OCI-LY3 (cell line): Measurements from ENCODE around the gene LAMC2.
"Not testable (repeated sequence)": the region's sequence is repeated elsewhere in the genome, so short reads cannot be mapped to it uniquely, and the experiment has no call there.

Experiments used
- H2AFZ ChIP-seq: fragments of 200-600, 300-600 bp; shearing (Covaris generic); 2 replicates; pipeline ENCODE4 v1.6.0; 2014; ENCODE audit warnings: antibody characterized with exemption, low read depth, low read length
- H3K27ac ChIP-seq: fragments of 200-600, 300-600 bp; sonication (generic); 2 replicates; pipeline ENCODE4 v1.5.1; 2014; ENCODE audit warnings: mild to moderate bottlenecking, low read length, moderate library complexity, mixed read lengths
- H3K27me3 ChIP-seq: fragments of 200-600, 300-600 bp; sonication (generic); 2 replicates; pipeline ENCODE4 v1.6.1; 2014; ENCODE audit warnings: low read depth, low read length, mixed read lengths
- H3K36me3 ChIP-seq: fragments of 200-600, 300-600 bp; sonication (generic); replicated peaks from 2 replicates; pipeline ENCODE3; 2014; ENCODE audit warnings: low read depth, low read length, mixed read lengths
- H3K4me1 ChIP-seq: fragments of 300-600, 200-600 bp; sonication (generic); 2 replicates; pipeline ENCODE4 v1.6.1; 2014; ENCODE audit warnings: low read length, mixed read lengths
- H3K4me2 ChIP-seq: fragments of 200-600, 300-600 bp; sonication (generic); 2 replicates; pipeline ENCODE4 v1.6.1; 2014; ENCODE audit warnings: low read length, mixed read lengths
- H3K4me3 ChIP-seq: fragments of 300-600, 200-600 bp; sonication (generic); 2 replicates; pipeline ENCODE4 v1.5.1; 2014; ENCODE audit warnings: antibody characterized with exemption, mild to moderate bottlenecking, low read length, moderate library complexity
- H3K79me2 ChIP-seq: fragments of 300-600, 200-600 bp; shearing (Covaris generic); 2 replicates; pipeline ENCODE4 v1.6.1; 2014; ENCODE audit warnings: mild to moderate bottlenecking, low read length, mixed read lengths
- H3K9ac ChIP-seq: fragments of 300-600, 200-600 bp; shearing (Covaris generic); 2 replicates; pipeline ENCODE4 v1.6.0; 2014; ENCODE audit warnings: mild to moderate bottlenecking, low read length, moderate library complexity
- H3K9me3 ChIP-seq: fragments of 200-600, 300-600 bp; shearing (Covaris generic); 2 replicates; pipeline ENCODE4 v1.6.1; 2014; ENCODE audit warnings: low read length, mixed read lengths; ENCODE audit not compliant: insufficient read depth
- H4K20me1 ChIP-seq: fragments of 200-600, 300-600 bp; sonication (generic); 2 replicates; pipeline ENCODE4 v1.6.1; 2016; ENCODE audit warnings: low read length, mixed read lengths; ENCODE audit not compliant: insufficient read depth
- CTCF ChIP-seq: fragments of 200-600, 300-600 bp; sonication (generic); IDR thresholded peaks from 2 replicates; pipeline ENCODE4 v1.5.1; 2014; ENCODE audit warnings: antibody characterized with exemption, low read length, low read depth
- EZH2phosphoT487 ChIP-seq: fragments of 200-600 bp; shearing (Covaris generic); IDR thresholded peaks from 2 replicates; pipeline ENCODE4 v1.6.1; 2018; ENCODE audit warnings: antibody characterized with exemption, mixed run types, low read depth

Gene LAMC2

GRCh38 chr1:183147735-183148134 lies 38.3 kb upstream of the LAMC2 start:
- Histone ChIP-seq H3K4me1 (peaks cover 14% of the 10 kb centered on the region), H3K9me3 (no peaks in the 10 kb centered on the region), H3K9ac (no peak overlapping the region), H3K36me3 (peaks cover 4% of the 10 kb centered on the region), H3K27ac (no peak overlapping the region), H3K79me2 (no peaks in the 10 kb centered on the region), H3K27me3 (no peaks in the 10 kb centered on the region), H2AFZ (no peak overlapping the region), H3K4me3 (no peak overlapping the region), H3K4me2 (no peak overlapping the region), H4K20me1 (no peaks in the 10 kb centered on the region)
- TF ChIP-seq EZH2phosphoT487, result no peak
- no peak for TF ChIP-seq CTCF

DNA sequence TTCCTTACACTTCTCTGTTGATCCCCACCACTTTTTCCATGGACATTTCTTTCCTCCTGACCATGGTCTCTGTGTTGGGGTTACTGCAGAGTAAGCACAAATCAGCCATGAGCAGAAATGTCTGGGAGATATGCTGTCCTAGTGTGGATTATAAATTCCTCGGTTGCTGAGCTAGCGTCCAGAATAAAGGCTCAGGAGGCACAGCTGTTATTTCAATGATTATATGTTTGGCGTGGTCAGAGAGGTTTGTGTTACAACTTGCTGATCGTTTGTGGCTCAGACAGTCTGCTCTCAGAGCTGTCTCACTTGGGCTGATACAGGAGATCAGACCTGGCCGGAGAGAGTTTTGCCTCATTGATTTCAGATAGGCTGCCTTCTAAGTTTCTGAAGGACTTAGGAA lies 37.5 kb upstream of the LAMC2 start:
- H3K4me1 ChIP-seq, result peaks cover 14% of the 10 kb centered on the region
- H3K4me3 ChIP-seq, result no peak overlapping the region
- no peaks in the 10 kb centered on the region for H3K9me3 ChIP-seq
- no peak overlapping the region for H3K27ac ChIP-seq
- peaks cover 2% of the 10 kb centered on the region for H3K36me3 ChIP-seq
- H3K79me2 ChIP-seq, result no peaks in the 10 kb centered on the region
- H3K4me2 ChIP-seq, result no peak overlapping the region
- no peak for TF ChIP-seq EZH2phosphoT487
- TF ChIP-seq CTCF, result no peak
- H3K9ac ChIP-seq, result no peak overlapping the region
- no peak overlapping the region for H2AFZ ChIP-seq
- no peaks in the 10 kb centered on the region for H4K20me1 ChIP-seq
- no peaks in the 10 kb centered on the region for H3K27me3 ChIP-seq

DNA sequence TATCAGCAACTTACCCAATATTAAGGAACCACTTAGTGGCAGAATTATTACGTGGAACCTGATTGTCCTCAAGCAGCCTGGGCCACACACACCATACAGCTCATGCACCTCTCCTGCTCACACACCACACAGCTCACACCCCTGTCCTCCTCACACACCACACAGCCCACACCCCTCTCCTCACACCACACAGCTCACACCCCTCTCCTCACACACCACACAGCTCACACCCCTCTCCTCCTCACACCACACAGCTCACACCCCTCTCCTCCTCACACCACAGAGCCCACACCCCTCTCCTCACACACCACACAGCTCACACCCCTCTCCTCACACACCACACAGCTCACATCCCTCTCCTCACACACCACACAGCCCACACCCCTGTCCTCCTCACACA lies 36.8 kb upstream of the LAMC2 start:
- TF ChIP-seq EZH2phosphoT487 (no peak), CTCF (no peak)
- Histone ChIP-seq H3K4me2 (no peak overlapping the region), H3K36me3 (no peaks in the 10 kb centered on the region), H3K79me2 (no peaks in the 10 kb centered on the region), H3K4me1 (peaks cover 14% of the 10 kb centered on the region), H4K20me1 (no peaks in the 10 kb centered on the region), H3K4me3 (no peak overlapping the region), H2AFZ (no peak overlapping the region), H3K9me3 (no peaks in the 10 kb centered on the region), H3K9ac (no peak overlapping the region), H3K27me3 (no peaks in the 10 kb centered on the region), H3K27ac (no peak overlapping the region)

DNA sequence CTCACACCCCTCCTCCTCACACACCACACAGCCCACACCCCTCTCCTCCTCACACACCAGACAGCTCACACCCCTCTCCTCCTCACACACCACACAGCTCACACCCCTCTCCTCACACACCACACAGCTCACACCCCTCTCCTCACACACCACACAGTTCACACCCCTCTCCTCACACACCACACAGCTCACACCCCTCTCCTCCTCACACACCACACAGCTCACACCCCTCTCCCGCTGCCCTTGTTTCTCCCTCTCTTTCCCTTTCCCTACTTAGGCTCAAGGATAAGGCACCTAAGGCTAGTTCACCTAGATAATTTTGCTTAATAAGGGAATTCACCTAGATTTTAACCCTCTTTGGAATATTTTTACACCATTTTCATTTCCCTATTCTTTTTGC lies 36.0 kb upstream of the LAMC2 start:
- not testable (repeated sequence) for H2AFZ ChIP-seq, H3K27ac ChIP-seq, H3K4me3 ChIP-seq, H3K79me2 ChIP-seq, H4K20me1 ChIP-seq, H3K9ac ChIP-seq, H3K4me2 ChIP-seq, H3K9me3 ChIP-seq, H3K27me3 ChIP-seq, H3K36me3 ChIP-seq
- H3K4me1 ChIP-seq, result peaks cover 14% of the 10 kb centered on the region

DNA sequence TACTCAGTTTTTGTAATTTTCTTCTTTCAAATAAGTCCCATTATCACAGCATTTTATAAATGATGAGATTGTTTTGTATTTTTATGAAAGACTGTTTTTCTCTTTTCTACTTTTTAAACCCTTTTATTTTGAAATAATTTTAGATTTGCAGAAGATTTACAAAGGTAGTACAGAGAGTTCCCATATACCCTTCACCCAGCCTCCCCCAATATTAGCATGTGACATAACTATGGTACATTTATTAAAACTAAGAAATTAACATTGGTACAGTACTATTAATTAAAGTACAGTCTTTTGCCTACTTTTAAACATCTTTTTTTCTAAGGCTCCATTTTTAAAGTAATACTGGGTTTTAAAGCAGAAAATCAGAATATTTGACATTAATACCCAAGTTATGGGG lies 35.6 kb upstream of the LAMC2 start:
- Histone ChIP-seq H3K27me3 (no peaks in the 10 kb centered on the region), H3K79me2 (no peaks in the 10 kb centered on the region), H3K4me2 (no peak overlapping the region), H3K4me1 (peaks cover 14% of the 10 kb centered on the region), H4K20me1 (no peaks in the 10 kb centered on the region), H3K4me3 (no peak overlapping the region), H3K27ac (no peak overlapping the region), H3K36me3 (no peaks in the 10 kb centered on the region), H2AFZ (no peak overlapping the region), H3K9me3 (no peaks in the 10 kb centered on the region), H3K9ac (no peak overlapping the region)
- TF ChIP-seq EZH2phosphoT487 (no peak), CTCF (no peak)
